WTC11 (cell line): ENCODE results near the gene PGBD5. TPM values are rescaled to one million over a fixed set of nuclear protein-coding genes. Genes with fewer than 3 reads are reported as not detected.
A peak's percentile ranks its signal among the peaks of the same experiment; 100 is the strongest.

ENCODE experiments used
- ATAC-seq: fragments of 200-7000 bp; cut with Tn5 transposase; 2 replicates; pipeline ENCODE4 v1.10.0; 2021; ENCODE audit warnings: mild to moderate bottlenecking, moderate library complexity
- CTCF ChIA-PET: fragments of 300-600 bp; sonication (Branson Sonifier 250); formaldehyde crosslinking; loops from one replicate; lab custom pipeline; 2021; ENCODE audit warnings: antibody characterized with exemption; lab: Charles Lee
- POLR2A ChIA-PET: fragments of 350-600 bp; sonication (Branson Sonifier 250); formaldehyde crosslinking; loops from one replicate; lab custom pipeline; 2021; ENCODE audit warnings: antibody characterized with exemption; lab: Charles Lee
- DNase-seq: peaks from one replicate; pipeline ENCODE4 v3.0.0; 2021; ENCODE audit warnings: low spot score
- H3K27ac Mint-ChIP-seq: 2 replicates; pipeline ENCODE4 v1.8.0; 2021; ENCODE audit warnings: mixed read lengths
- H3K27me3 Mint-ChIP-seq: 2 replicates; pipeline ENCODE4 v1.8.0; 2021; ENCODE audit warnings: low read depth, mild to moderate bottlenecking, moderate library complexity, mixed read lengths
- H3K36me3 Mint-ChIP-seq: 2 replicates; pipeline ENCODE4 v1.8.0; 2021; ENCODE audit warnings: mixed read lengths
- H3K4me1 Mint-ChIP-seq: 2 replicates; pipeline ENCODE4 v1.8.0; 2022; ENCODE audit warnings: mixed read lengths
- H3K4me3 Mint-ChIP-seq: 2 replicates; pipeline ENCODE4 v1.8.0; 2021; ENCODE audit warnings: mild to moderate bottlenecking, moderate library complexity, mixed read lengths
- H3K9me3 Mint-ChIP-seq: 2 replicates; pipeline ENCODE4 v1.8.0; 2021; ENCODE audit warnings: mixed read lengths
- AFF4 ChIP-seq: sonication (generic); formaldehyde crosslinking; IDR thresholded peaks from 2 replicates; pipeline ENCODE4 v1.8.1; 2023; ENCODE audit warnings: mild to moderate bottlenecking, missing genetic modification reagents, borderline replicate concordance
- CREB1 ChIP-seq: sonication (generic); formaldehyde crosslinking; IDR thresholded peaks from 2 replicates; pipeline ENCODE4 v1.8.0; 2023; ENCODE audit warnings: mild to moderate bottlenecking, missing genetic modification reagents
- FOXK1 ChIP-seq: sonication (generic); formaldehyde crosslinking; IDR thresholded peaks from 2 replicates; pipeline ENCODE4 v1.8.0; 2022; ENCODE audit warnings: mild to moderate bottlenecking, moderate library complexity, missing genetic modification reagents
- KAT7 ChIP-seq: sonication (generic); formaldehyde crosslinking; IDR thresholded peaks from 2 replicates; pipeline ENCODE4 v1.8.1; 2023; ENCODE audit warnings: missing genetic modification reagents, mild to moderate bottlenecking, borderline replicate concordance
- SP1 ChIP-seq: sonication (generic); formaldehyde crosslinking; conservative IDR thresholded peaks from 2 replicates; pipeline ENCODE4 v1.8.1; 2022; ENCODE audit warnings: missing genetic modification reagents
- ZMAT4 ChIP-seq: fragments of 250-450 bp; sonication (Bioruptor Pico); IDR thresholded peaks from 2 replicates; pipeline ENCODE4 v1.9.0; 2021; ENCODE audit warnings: mild to moderate bottlenecking
- ZNF121 ChIP-seq: sonication (generic); formaldehyde crosslinking; IDR thresholded peaks from 2 replicates; pipeline ENCODE4 v1.8.0; 2023; ENCODE audit warnings: missing genetic modification reagents
- ZNF532 ChIP-seq: fragments of 250-450 bp; sonication (Bioruptor Pico); IDR thresholded peaks from 2 replicates; pipeline ENCODE4 v1.9.0; 2021; ENCODE audit warnings: mild to moderate bottlenecking, borderline replicate concordance
- total RNA-seq: library from RNA; stranded (reverse); gene quantifications from 3 replicates; pipeline ENCODE4 v1.2.3, GENCODE V29; 2021
- TF ChIP-seq, protein P1 (sequence below): sonication (generic); formaldehyde crosslinking; IDR thresholded peaks from 2 replicates; pipeline ENCODE4 v1.8.1; 2023; ENCODE audit warnings: mild to moderate bottlenecking, moderate library complexity, missing genetic modification reagents
- TF ChIP-seq, protein P2 (sequence below): sonication (generic); formaldehyde crosslinking; IDR thresholded peaks from 2 replicates; pipeline ENCODE4 v1.8.0; 2022; ENCODE audit warnings: mild to moderate bottlenecking, missing genetic modification reagents

Gene PGBD5
- total RNA-seq, 1 experiment from 2014 or later, result 23.8 TPM

DNA sequence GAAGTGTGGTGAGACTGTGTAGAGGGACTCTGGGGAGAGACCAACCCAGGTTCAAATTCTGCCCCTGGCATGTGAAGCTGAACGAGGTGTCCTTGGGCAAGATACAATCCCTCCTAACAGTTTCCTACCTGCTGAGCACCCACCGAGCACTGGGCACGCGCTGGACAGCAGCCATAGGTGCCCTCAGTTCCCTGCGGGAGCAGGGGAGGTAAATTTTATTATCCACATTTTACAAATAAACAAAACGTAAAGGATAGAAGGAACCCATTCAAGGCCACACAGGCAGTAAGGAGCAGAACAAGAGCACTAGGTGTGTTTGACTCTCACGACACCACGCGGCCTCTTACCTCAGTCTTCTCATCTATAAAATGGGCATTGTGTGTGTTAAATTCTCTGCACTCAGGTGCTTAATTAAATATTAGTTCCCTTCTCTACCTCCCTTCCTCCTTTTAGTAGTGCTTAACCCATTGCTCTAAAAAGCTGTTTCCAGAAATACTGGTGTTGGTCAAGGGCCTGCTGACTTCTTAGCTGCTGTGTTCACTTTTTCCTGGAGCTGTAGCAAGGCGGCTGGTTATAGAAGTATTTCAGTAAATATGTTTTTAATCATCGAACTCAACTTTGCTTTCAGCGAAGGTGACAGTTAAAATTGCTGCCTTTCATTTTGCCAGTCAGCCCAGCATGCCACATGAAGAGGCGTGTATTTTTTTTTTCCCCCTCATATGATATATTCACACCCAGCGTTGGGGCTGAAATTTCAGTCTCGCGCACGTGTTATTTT, 41.6 kb downstream of the PGBD5 start:
- Mint-ChIP-seq H3K9me3 (peaks cover 5% of the 10 kb centered on the region), H3K36me3 (peaks cover 8% of the 10 kb centered on the region), H3K4me3 (no peak overlapping the region), H3K27ac (peak overlapping the region; percentile 60), H3K4me1 (peaks cover 24% of the 10 kb centered on the region), H3K27me3 (no peaks in the 10 kb centered on the region)
- POLR2A ChIA-PET, result no interaction called here
- TF ChIP-seq ZMAT4, result no peak
- TF ChIP-seq FOXK1 (CRISPR knock-in tag), result no peak
- TF ChIP-seq AFF4 (CRISPR knock-in tag), result no peak
- TF ChIP-seq, protein P1, sequence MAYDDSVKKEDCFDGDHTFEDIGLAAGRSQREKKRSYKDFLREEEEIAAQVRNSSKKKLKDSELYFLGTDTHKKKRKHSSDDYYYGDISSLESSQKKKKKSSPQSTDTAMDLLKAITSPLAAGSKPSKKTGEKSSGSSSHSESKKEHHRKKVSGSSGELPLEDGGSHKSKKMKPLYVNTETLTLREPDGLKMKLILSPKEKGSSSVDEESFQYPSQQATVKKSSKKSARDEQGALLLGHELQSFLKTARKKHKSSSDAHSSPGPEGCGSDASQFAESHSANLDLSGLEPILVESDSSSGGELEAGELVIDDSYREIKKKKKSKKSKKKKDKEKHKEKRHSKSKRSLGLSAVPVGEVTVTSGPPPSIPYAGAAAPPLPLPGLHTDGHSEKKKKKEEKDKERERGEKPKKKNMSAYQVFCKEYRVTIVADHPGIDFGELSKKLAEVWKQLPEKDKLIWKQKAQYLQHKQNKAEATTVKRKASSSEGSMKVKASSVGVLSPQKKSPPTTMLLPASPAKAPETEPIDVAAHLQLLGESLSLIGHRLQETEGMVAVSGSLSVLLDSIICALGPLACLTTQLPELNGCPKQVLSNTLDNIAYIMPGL, result no peak
- TF ChIP-seq SP1 (CRISPR knock-in tag), result no peak
- CTCF ChIA-PET, result no interaction called here
- ATAC-seq, result no peak
- no peak for DNase-seq

GRCh38 chr1:230383425-230383824, 42.7 kb downstream of the PGBD5 start:
- Mint-ChIP-seq H3K4me1 (peaks cover 26% of the 10 kb centered on the region), H3K27ac (no peak overlapping the region; the same call in 1 of the 2 replicates)
- CTCF ChIA-PET, result no interaction called here

More at GRCh38 chr1:230383425-230383824, 42.7 kb downstream of the PGBD5 start:
- H3K36me3 Mint-ChIP-seq, result peaks cover 18% of the 10 kb centered on the region
- ATAC-seq (no peak), DNase-seq (no peak)
- peaks cover 12% of the 10 kb centered on the region for H3K9me3 Mint-ChIP-seq
- no peak overlapping the region for H3K4me3 Mint-ChIP-seq
- POLR2A ChIA-PET, result no interaction called here
- TF ChIP-seq ZMAT4, result no peak
- no peak for TF ChIP-seq KAT7 (CRISPR knock-in tag)
- TF ChIP-seq ZNF121 (CRISPR knock-in tag), result peak; percentile 71; the same call in 1 of the 2 replicates
- TF ChIP-seq, protein P1, result no peak
- no peak for TF ChIP-seq ZNF532 (CRISPR knock-in tag)
- TF ChIP-seq, protein P2, sequence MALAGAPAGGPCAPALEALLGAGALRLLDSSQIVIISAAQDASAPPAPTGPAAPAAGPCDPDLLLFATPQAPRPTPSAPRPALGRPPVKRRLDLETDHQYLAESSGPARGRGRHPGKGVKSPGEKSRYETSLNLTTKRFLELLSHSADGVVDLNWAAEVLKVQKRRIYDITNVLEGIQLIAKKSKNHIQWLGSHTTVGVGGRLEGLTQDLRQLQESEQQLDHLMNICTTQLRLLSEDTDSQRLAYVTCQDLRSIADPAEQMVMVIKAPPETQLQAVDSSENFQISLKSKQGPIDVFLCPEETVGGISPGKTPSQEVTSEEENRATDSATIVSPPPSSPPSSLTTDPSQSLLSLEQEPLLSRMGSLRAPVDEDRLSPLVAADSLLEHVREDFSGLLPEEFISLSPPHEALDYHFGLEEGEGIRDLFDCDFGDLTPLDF, result no peak
- no peak for TF ChIP-seq CREB1 (CRISPR knock-in tag)
- TF ChIP-seq, all 79 proteins: peak for 1
- no peaks in the 10 kb centered on the region; the same call in 1 of the 2 replicates for H3K27me3 Mint-ChIP-seq
